CD14-positive monocyte (primary cell): ENCODE measurements around the gene ALOX12B. TPM values are rescaled to one million over a fixed set of nuclear protein-coding genes. Genes with fewer than 3 reads are reported as not detected.

Experiments
- DNase-seq, 3 donors: peaks; one replicate each; pipeline ENCODE4 v3.0.0-alpha.2; 2011 to 2022
- H2AFZ ChIP-seq: 2 replicates; pipeline ENCODE4 v1.6.0; 2012; ENCODE audit warnings: mild to moderate bottlenecking, low read depth, low read length, inconsistent platforms; ENCODE audit not compliant: insufficient read depth, poor library complexity, severe bottlenecking
- H3K27ac ChIP-seq, 2 donors: 1 replicate in 1 of 2; 2 replicates in 1 of 2; pipeline ENCODE4 v1.5.1; 2012 to 2013; ENCODE audit warnings: low read length in 2 of 2, control low read depth in 1 of 2, inconsistent platforms in 1 of 2, low read depth in 1 of 2, mild to moderate bottlenecking in 1 of 2
- H3K27me3 ChIP-seq, 2 donors: one replicate each; pipeline versions ENCODE4 v1.6.0 to v1.6.1; 2011 to 2013; ENCODE audit warnings: low read length in 2 of 2; ENCODE audit not compliant: control insufficient read depth in 2 of 2, insufficient read depth in 2 of 2
- H3K36me3 ChIP-seq, 2 donors: replicated peaks in 1 of 2; 1 replicate in 1 of 2; 2 replicates in 1 of 2; pipeline versions ENCODE4 v1.5.1 to v1.6.1; 2012 to 2013; ENCODE audit warnings: low read length in 2 of 2, control low read depth in 1 of 2, inconsistent platforms in 1 of 2, mild to moderate bottlenecking in 1 of 2; ENCODE audit not compliant: insufficient read depth in 2 of 2, control insufficient read depth in 1 of 2
- H3K4me1 ChIP-seq, 2 donors: 1 replicate in 1 of 2; 2 replicates in 1 of 2; pipeline versions ENCODE4 v1.5.1 to v1.6.1; 2012 to 2013; ENCODE audit warnings: low read length in 2 of 2, control low read depth in 1 of 2, inconsistent platforms in 1 of 2, mild to moderate bottlenecking in 1 of 2, moderate library complexity in 1 of 2; ENCODE audit not compliant: insufficient read depth in 2 of 2, control insufficient read depth in 1 of 2
- H3K4me2 ChIP-seq: replicated peaks from 2 replicates; pipeline ENCODE3; 2012; ENCODE audit warnings: low read length, moderate library complexity, mild to moderate bottlenecking; ENCODE audit not compliant: poor library complexity, severe bottlenecking; ENCODE audit errors: extremely low read depth
- H3K4me3 ChIP-seq, 3 experiments: fragments of 200-600 bp in 1 of 3; sonication (generic) in 1 of 3; replicated peaks in 1 of 3; 1 replicate in 2 of 3; 2 replicates in 1 of 3; pipeline ENCODE4 v1.5.1; 2011 to 2013; ENCODE audit warnings: low read length in 3 of 3, mild to moderate bottlenecking in 3 of 3, control low read depth in 2 of 3, low read depth in 2 of 3, inconsistent platforms in 1 of 3, moderate library complexity in 1 of 3
- H3K79me2 ChIP-seq: 2 replicates; pipeline ENCODE4 v1.6.0; 2012; ENCODE audit warnings: mild to moderate bottlenecking, control low read depth, inconsistent platforms, low read length, moderate library complexity; ENCODE audit not compliant: insufficient read depth
- H3K9ac ChIP-seq: 2 replicates; pipeline ENCODE4 v1.6.0; 2017; ENCODE audit warnings: low read length, mild to moderate bottlenecking; ENCODE audit not compliant: insufficient read depth, poor library complexity, severe bottlenecking
- H3K9me3 ChIP-seq, 2 donors: replicated peaks in 1 of 2; 1 replicate in 1 of 2; 2 replicates in 1 of 2; pipeline versions ENCODE4 v1.5.1 to v1.6.1; 2012 to 2013; ENCODE audit warnings: low read length in 2 of 2, control low read depth in 1 of 2; ENCODE audit not compliant: control insufficient read depth in 1 of 2, insufficient read depth in 1 of 2
- H4K20me1 ChIP-seq: 2 replicates; pipeline ENCODE4 v1.6.0; 2012; ENCODE audit warnings: mild to moderate bottlenecking, low read length, control low read depth, moderate library complexity; ENCODE audit not compliant: insufficient read depth
- H3K27ac Mint-ChIP-seq, 7 donors: one replicate each; pipeline ENCODE4 v1.8.0; 2020; ENCODE audit warnings: mild to moderate bottlenecking in 7 of 7, mixed read lengths in 7 of 7, moderate library complexity in 6 of 7, inconsistent platforms in 2 of 7
- H3K27me3 Mint-ChIP-seq, 3 donors: one replicate each; pipeline ENCODE4 v1.8.0; 2021 to 2022; ENCODE audit warnings: low read depth in 3 of 3, mild to moderate bottlenecking in 3 of 3, mixed read lengths in 3 of 3, moderate library complexity in 3 of 3, inconsistent platforms in 1 of 3
- H3K36me3 Mint-ChIP-seq, 2 donors: one replicate each; pipeline ENCODE4 v1.8.0; 2020; ENCODE audit warnings: mixed read lengths in 2 of 2, inconsistent platforms in 1 of 2, mild to moderate bottlenecking in 1 of 2
- H3K4me1 Mint-ChIP-seq: one replicate; pipeline ENCODE4 v1.8.0; 2020; ENCODE audit warnings: mild to moderate bottlenecking, mixed read lengths
- H3K4me3 Mint-ChIP-seq, 2 donors: one replicate each; pipeline ENCODE4 v1.8.0; 2020; ENCODE audit warnings: mild to moderate bottlenecking in 2 of 2, mixed read lengths in 2 of 2, moderate library complexity in 1 of 2
- H3K9me3 Mint-ChIP-seq, 7 donors: one replicate each; pipeline ENCODE4 v1.8.0; 2020 to 2022; ENCODE audit warnings: mixed read lengths in 7 of 7, mild to moderate bottlenecking in 6 of 7, moderate library complexity in 6 of 7, inconsistent platforms in 2 of 7
- CTCF ChIP-seq: fragments of 200-600 bp; IDR thresholded peaks from one replicate; pipeline ENCODE4 v1.8.0; 2022; ENCODE audit warnings: antibody characterized with exemption, mild to moderate bottlenecking
- WGBS: methylation state at CpG from one replicate; pipeline ENCODE4 v1.1.5; 2013; ENCODE audit warnings: missing lambda C conversion rate; ENCODE audit not compliant: insufficient coverage; 5-methylcytosine and 5-hydroxymethylcytosine counted together
- intact Hi-C, 2 donors: fragments of 100-400 bp; cut with micrococcal nuclease; formaldehyde crosslinking; loops; one replicate each; pipeline versions ENCODE4 v1.15.0 to v1.15.1; 2023
- polyA plus RNA-seq, 3 donors: library from polyadenylated mRNA; depleted of rRNA in 1 of 3; unstranded in 2 of 3; stranded (reverse) in 1 of 3; fragments of 300-500 nt in 2 of 3; fragments of >200 nt in 1 of 3; fragmentation: Illumina TruSeq in 2 of 3; gene quantifications; 1 replicate in 2 of 3; 2 replicates in 1 of 3; pipeline ENCODE4 v1.2.3, GENCODE V29; 2012 to 2021

ALOX12B gene
- polyA plus RNA-seq, 3 donors: not detected

- Mint-ChIP-seq H3K9me3 (no peaks in the 10 kb centered on the region), H3K27ac (no peak overlapping the region), H3K4me3 (no peak overlapping the region), H3K36me3 (peaks cover 11 to 15% of the 10 kb centered on the region in 2 donors), H3K4me1 (peaks cover 12% of the 10 kb centered on the region), H3K27me3 (peaks cover 0 to 6% (median 4%) of the 10 kb centered on the region in 3 donors)
- Histone ChIP-seq H3K27me3 (no peaks in the 10 kb centered on the region), H3K36me3 (peaks cover 0 to 2% of the 10 kb centered on the region in 2 donors), H3K4me1 (peaks cover 5 to 8% of the 10 kb centered on the region in 2 donors), H2AFZ (no peak overlapping the region), H4K20me1 (no peaks in the 10 kb centered on the region), H3K9me3 (no peaks in the 10 kb centered on the region), H3K27ac (no peak overlapping the region), H3K4me2 (no peak overlapping the region), H3K4me3 (no peak overlapping the region), H3K79me2 (no peaks in the 10 kb centered on the region), H3K9ac (no peak overlapping the region)
- intact Hi-C loops: no loop called here
- no peak for TF ChIP-seq CTCF
- WGBS: 96% methylated on average over 3 of the region's 4 CpGs
- peak in 1 of 3 donors; percentile 2 for DNase-seq
Measured at GRCh38 chr17:8047769-8048110, 39.8 kb downstream of the ALOX12B start.

GRCh38 chr17:8046929-8047768, 40.4 kb downstream of the ALOX12B start:
- H3K4me1 Mint-ChIP-seq: peaks cover 18% of the 10 kb centered on the region

More at GRCh38 chr17:8046929-8047768, 40.4 kb downstream of the ALOX12B start:
- peak in 1 of 3 donors; percentile 1 for DNase-seq
- H3K9me3 ChIP-seq: no peaks in the 10 kb centered on the region
- H3K4me1 ChIP-seq: peaks cover 11 to 14% of the 10 kb centered on the region in 2 donors
- Mint-ChIP-seq H3K4me3 (no peak overlapping the region), H3K36me3 (peaks cover 11 to 15% of the 10 kb centered on the region in 2 donors), H3K27me3 (peaks cover 0 to 6% (median 4%) of the 10 kb centered on the region in 3 donors), H3K9me3 (no peaks in the 10 kb centered on the region), H3K27ac (peak overlapping the region in 1 of 7 donors; percentile 41)
- peaks cover 0 to 2% of the 10 kb centered on the region in 2 donors for H3K36me3 ChIP-seq
- no peak overlapping the region for H2AFZ ChIP-seq
- H3K27ac ChIP-seq: no peak overlapping the region
- H3K27me3 ChIP-seq: no peaks in the 10 kb centered on the region
- no peak overlapping the region for H3K4me2 ChIP-seq
- H3K4me3 ChIP-seq: no peak overlapping the region
- H3K79me2 ChIP-seq: no peaks in the 10 kb centered on the region
- 93% methylated on average over 20 of the region's 24 CpGs for WGBS
- no peaks in the 10 kb centered on the region for H4K20me1 ChIP-seq
- no peak overlapping the region for H3K9ac ChIP-seq
- no peak for TF ChIP-seq CTCF
- intact Hi-C loops: no loop called here
